Measurements from ENCODE around the gene KLK10.

The KLK10 gene

GRCh38 chr19:51025809-51026553 lies 6.5 kb upstream of the KLK10 start:
- no peak for DNase-seq (ENCODE audit: low spot score)

DNA sequence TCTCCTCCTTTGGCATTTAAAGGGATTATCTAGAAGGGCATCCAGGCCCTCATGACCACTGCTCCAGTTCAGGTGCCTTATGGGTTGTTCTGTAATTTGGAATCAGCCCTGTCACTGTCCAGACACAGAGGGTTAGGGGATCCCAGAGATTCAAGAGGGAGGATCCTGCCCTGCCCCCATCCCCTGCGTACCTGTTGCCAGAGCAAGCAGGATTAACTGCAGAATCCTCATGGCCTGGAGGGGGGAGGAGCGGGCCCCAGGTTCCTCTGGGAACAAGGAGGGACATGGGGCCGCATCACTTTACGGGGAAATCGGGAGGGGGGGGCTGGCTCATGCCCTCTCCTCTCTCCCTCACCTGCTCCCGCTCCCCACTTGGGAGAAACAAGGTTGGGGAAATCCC lies 5.9 kb upstream of the KLK10 start:
- no peak for DNase-seq (ENCODE audit: low spot score)

- no peak for DNase-seq (ENCODE audit: low spot score)
Observed at GRCh38 chr19:51024924-51025323, 5.4 kb upstream of the KLK10 start.

- no peak for DNase-seq (ENCODE audit: low spot score)
Observed at GRCh38 chr19:51023946-51024345, 4.4 kb upstream of the KLK10 start.

- no peak for DNase-seq (ENCODE audit: low spot score)
Observed at GRCh38 chr19:51022526-51022925, 3.0 kb upstream of the KLK10 start.

- DNase-seq (ENCODE audit: low spot score): no peak
Observed at GRCh38 chr19:51020988-51021651, 1.6 kb upstream of the KLK10 start.

DNA sequence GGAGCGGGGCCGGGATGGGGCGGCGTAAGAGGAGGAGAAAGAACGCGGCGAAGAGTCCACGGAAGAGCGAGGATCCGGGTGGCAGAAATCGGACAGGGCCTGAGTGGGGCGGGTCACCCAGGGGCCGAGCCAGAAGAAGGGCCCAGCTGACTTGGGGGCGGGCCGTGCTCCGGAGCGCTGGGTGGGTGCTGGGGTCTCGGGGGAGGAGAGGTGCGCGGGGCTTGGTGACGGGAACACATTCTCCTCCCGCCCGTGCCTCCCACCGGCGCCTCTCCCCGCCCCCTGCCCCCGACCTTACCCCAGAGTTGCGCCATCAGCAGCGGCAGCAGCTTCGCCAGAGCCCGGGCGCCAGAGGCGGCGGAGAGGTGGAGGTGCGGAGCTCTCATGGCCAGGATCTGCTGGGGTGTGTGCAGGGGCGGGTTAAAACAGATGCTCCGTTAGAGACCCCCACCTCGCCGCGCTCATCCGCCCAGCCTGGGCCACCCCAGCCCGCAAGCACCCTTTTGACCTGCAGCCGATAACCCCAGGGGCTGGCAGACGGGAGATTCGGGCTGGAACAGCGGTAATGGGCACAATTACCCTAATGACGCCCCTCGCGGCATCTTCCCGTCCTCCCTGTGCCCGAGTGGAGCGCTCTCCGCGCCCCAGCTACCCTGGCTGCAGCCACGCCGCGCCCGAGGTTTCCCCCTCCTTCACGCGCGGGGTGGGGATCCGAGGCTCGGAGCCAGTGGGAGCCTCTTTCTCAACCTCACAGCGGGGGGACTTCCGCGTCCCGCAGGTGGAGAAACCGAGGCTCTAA lies 565 bp downstream of the KLK10 start:
- no peak for DNase-seq (ENCODE audit: low spot score)

DNA sequence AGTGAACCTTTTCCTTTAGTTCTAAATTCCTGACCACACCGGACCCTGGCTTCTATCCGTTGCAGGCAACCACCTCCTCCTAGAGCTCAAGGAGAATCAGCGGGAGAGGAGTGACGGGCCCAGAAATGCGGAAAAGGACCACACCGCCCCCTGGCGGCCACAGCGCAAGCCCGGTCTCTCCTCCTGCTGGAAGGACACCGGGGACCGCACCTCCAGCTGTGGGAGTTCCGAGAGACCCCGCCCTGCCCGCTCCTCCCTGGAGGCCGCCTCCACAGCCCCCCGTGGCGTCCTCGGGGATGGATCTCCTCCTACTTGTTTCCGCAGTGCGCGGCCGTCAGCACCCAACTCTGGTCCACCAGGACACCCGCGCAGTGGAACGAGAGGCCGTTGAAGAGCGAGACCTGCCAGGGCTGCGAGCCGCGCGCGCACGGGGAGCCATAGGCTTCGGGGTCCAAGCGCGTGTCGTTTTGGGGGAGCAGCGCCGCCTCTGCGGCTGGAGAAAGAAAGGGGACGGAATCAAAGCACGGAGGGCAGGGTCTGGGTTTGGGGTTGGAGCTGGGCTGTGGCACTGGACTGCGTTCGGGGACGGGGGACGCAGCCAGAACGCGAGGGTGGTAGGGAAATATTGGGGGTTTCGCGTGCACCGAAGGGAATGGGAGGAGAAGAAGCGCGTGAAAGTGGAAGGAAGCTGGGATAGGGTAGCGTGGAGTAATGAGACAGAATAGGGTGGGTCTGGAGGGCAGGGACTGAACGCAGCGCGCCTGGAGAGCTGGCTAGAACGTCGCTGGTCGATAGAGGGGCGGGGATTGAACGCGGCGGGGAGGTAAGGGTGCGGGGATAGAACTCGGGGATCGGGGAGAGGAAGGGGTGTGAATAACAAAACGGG lies 2.5 kb downstream of the KLK10 start:
- no peak for DNase-seq (ENCODE audit: low spot score)

DNA sequence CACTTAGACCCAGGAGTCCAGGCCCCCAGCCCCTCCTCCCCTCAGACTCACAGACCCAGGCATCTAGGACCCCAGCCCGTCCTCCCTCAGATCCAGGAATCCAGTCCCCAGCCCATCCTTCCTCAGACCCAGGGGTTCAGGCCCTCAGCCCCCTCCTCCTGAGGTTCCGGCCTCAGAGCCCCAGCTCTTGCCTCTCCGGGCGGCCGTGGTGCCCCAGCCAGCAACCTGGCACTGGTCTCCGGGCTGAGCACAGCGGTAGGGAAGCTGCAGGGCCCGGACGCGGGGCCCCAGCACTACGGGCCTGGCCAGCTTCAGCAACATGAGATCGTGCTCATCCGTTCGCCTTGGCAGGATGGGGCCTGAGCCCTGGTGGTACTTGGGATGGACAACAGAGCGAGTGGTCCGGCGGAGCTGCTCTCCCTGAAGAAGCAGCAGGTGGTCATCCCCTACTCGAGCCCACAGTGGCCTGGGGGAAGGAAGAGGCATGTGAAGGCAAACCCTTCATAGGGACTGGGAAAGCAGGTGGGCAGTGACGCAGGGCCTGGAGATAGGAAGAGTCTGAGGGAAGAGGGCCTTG lies 3.7 kb downstream of the KLK10 start:
- no peak for DNase-seq (ENCODE audit: low spot score)

DNA sequence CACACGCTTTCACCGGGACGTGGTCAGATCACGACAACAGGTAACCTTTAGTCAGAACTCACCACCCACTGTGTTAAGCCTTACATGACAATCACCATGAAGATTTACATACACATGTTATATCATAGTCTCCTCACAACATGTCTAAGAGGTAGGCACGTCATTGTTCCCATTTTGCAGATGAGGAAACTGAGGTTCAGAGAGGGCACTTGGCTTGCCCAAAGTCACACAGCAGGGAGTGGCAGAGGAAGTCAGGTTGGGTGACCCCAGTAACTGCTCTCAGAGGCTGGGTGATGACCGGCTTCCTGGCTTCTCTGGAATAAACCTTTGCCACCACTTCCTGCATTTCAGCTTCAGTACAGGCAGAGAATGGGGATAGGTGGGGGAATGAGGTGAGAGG lies 5.3 kb downstream of the KLK10 start:
- no peak for DNase-seq (ENCODE audit: low spot score)

GRCh38 chr19:51012661-51013190 lies 6.8 kb downstream of the KLK10 start:
- DNase-seq (ENCODE audit: low spot score): no peak

DNA sequence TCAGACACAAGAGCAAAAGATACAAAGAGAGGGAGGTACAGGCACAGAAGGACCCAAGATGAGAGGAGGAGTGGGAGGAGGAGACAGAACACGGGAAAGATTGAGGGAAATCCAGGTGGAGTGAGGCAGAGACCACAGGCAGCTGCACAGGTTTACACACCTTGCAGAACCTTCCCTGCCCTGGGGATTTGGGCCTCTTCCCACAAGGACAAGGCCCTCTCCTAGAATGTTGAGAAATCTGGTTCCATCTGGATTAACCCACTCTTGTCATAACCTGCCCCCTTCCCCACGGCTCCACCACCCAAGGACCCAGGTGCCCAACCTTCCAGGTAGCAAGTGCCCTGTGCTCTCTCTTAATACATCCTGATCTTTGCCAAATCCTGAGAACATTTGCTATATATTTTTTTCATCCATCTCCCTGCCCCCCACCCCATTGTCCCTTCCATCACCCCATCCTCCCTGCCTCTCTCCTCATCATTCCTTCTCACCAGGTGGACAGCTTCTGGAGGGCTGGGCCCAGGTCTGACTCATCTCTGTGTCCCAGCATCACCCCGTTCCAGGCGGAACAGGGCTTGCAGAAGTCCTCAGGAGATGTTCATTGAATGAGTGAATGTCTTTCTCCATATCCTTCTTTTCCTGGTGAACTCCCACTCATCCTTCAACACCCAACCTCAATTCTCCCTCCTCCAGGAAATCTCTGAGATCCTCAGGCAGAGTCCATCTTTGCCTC lies 9.3 kb downstream of the KLK10 start:
- DNase-seq (ENCODE audit: low spot score): no peak

DNA sequence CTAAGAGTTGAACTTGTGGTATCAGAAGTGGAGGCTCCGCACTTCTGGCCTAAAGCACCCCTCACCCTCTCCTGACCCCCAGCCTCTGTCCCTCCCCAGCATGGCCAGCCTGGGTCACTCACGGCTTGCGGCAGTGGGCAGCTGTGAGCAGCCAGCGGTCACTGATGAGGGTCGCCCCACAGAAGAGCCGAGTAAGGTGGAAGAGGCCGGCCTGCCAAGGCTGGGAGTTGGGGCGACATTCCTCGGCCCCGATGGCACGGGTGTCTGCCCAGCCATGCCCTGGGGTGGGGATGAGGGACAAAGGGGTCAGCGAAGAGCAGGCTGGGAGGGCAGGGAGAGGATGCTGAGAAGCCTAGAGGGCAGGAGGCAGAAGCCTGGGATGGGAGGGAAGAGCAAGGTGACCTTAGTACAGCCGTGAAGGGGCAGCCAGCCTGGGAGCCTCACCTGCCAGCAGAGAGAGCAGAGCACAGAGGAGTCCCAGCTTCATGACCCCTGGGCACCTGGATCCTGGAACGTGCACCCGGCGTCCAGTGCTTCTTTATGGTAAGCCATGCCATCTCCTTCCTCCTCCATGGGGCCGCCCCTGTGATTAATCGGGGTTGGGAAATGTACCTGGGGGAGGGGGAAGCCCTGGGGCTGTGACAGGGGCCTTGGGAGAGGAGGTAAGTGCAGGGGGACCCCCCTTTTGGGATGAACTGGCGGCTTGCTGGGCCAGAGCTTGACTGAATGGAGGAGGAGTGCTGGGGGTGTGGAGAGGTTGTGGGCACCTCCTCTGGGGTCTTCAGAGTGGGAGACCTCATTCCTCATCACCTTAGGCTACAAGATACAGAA lies 10.2 kb downstream of the KLK10 start:
- no peak for DNase-seq (ENCODE audit: low spot score)

DNA sequence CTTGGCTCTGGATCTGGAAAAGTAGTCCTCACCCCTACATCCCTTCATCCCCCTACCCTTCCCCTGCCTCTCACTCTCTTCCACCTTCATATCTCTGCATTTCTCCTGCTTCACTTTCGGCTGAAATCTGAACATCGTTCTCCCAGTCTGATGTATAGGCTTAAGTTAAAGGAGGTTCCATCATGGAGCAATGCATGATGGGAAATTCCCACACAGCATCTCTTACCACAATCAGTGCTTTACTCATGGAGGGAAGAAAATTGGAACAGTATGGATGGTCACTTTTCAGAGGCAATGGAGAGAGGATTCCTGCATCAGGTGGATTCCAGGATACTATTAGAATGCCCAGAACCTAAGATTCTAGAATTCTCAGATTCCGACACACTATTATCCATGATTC lies 12.0 kb downstream of the KLK10 start:
- DNase-seq (ENCODE audit: low spot score): no peak

DNA sequence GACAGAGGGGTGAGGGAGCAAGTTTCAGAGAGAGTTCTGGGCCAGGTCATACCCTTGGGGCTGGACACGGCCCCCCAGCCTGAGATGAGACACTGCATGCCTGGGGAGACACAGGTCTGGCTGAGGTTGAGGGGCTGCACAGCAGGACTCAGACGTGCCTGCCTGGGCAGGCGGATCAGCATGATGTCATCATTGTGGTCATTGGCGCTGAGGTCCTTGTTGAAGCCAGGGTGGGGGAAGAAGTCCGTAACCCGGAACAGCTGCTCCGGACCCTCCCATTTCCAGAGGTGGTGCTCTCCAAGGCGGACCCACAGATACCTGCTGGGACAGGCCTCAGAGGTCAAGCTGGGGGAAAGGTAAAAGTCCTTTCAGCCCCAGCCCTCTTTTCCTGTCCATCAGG lies 13.1 kb downstream of the KLK10 start:
- DNase-seq (ENCODE audit: low spot score): no peak

GRCh38 chr19:51005248-51005647 lies 14.3 kb downstream of the KLK10 start:
- no peak for DNase-seq (ENCODE audit: low spot score)

- no peak for DNase-seq (ENCODE audit: low spot score)
Observed at GRCh38 chr19:51003316-51003715, 16.2 kb downstream of the KLK10 start.

DNA sequence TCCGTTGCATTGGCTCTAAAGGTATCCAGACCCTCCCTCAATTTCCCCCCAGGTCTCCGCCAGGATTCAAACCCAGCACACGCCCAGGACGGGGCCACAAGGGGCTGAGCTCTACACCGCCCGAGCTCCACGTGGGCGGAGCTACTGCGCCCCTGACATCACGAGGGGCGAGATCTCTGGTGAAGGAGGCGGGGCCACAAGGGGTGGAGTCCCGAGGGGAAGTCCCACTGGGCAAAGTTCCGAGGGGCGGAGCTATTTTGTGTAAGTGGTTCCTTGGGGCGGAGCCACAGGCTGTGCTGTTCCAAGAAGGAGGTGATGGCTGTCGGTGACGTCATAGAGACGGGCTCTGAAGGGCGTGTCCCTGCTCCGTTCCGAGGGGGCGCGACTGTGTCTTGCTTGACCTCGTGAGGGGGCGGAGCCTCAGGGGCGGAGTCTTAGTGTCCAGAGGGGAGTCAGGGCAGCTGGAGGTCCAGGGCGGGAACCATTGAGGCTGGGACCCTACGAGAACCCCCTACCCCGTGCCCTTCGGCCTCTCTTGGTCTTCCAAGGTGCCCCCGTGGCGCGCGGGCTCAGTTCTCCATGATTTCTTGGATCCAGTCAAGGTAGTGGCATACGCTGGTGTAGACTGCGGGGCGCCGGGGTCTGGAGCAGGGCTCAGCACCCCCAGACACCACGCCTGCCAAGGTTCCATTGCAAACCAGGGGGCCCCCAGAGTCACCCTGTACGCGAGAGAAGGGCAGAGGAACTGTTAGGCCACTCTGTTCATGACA lies 16.8 kb downstream of the KLK10 start:
- no peak for DNase-seq (ENCODE audit: low spot score)

DNA sequence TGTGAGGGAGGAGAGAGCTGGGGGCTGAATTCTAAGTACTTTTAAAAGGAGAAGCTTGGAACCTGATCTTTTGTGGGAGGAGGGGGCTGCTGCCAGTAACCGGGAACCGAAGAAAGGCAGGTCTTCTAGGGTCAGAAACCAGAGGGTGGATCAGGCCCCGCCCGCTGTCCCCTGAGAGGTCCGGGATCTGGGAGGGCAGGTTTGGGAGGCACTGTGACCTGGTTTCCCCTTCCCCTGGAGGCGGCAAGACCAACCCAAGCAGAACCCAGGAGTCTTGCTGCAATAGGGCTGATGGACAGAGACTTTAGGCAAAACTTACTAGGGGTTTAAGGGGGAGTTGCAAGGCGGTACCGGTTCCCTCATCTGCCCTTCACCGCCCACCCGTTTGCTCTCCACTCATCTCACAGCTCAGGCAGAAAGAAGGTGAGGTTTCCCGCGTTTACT lies 17.4 kb downstream of the KLK10 start:
- no peak for DNase-seq (ENCODE audit: low spot score)
